ENCODE measurements around the gene AIG1.

AIG1 gene

GRCh38 chr6:143099647-143100046 is 39.0 kb downstream of the AIG1 start:
- Mint-ChIP-seq H3K36me3 (ENCODE audit: low read depth) (peaks cover 5% of the 10 kb centered on the region), H3K27ac (no peak overlapping the region), H3K9me3 (no peaks in the 10 kb centered on the region), H3K4me3 (no peak overlapping the region), H3K27me3 (ENCODE audit: low read depth, poor library complexity) (no peaks in the 10 kb centered on the region), H3K4me1 (no peaks in the 10 kb centered on the region)
- TF ChIP-seq, protein P1, sequence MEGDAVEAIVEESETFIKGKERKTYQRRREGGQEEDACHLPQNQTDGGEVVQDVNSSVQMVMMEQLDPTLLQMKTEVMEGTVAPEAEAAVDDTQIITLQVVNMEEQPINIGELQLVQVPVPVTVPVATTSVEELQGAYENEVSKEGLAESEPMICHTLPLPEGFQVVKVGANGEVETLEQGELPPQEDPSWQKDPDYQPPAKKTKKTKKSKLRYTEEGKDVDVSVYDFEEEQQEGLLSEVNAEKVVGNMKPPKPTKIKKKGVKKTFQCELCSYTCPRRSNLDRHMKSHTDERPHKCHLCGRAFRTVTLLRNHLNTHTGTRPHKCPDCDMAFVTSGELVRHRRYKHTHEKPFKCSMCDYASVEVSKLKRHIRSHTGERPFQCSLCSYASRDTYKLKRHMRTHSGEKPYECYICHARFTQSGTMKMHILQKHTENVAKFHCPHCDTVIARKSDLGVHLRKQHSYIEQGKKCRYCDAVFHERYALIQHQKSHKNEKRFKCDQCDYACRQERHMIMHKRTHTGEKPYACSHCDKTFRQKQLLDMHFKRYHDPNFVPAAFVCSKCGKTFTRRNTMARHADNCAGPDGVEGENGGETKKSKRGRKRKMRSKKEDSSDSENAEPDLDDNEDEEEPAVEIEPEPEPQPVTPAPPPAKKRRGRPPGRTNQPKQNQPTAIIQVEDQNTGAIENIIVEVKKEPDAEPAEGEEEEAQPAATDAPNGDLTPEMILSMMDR (IDR thresholded peaks at IDR 0.05) = no peak
- DNase-seq = no peak

GRCh38 chr6:143100429-143100828 is 39.7 kb downstream of the AIG1 start:
- TF ChIP-seq, protein P1 (IDR thresholded peaks at IDR 0.05) = no peak
- no peaks in the 10 kb centered on the region for H3K27me3 Mint-ChIP-seq (ENCODE audit: low read depth, poor library complexity)
- no peaks in the 10 kb centered on the region for H3K4me1 Mint-ChIP-seq
- H3K27ac Mint-ChIP-seq = no peak overlapping the region
- no peaks in the 10 kb centered on the region for H3K9me3 Mint-ChIP-seq
- H3K36me3 Mint-ChIP-seq (ENCODE audit: low read depth) = peaks cover 5% of the 10 kb centered on the region
- DNase-seq = no peak
- H3K4me3 Mint-ChIP-seq = no peak overlapping the region

- Mint-ChIP-seq H3K27me3 (ENCODE audit: low read depth, poor library complexity) (no peaks in the 10 kb centered on the region), H3K36me3 (ENCODE audit: low read depth) (peaks cover 13% of the 10 kb centered on the region), H3K9me3 (no peaks in the 10 kb centered on the region), H3K27ac (no peak overlapping the region), H3K4me1 (peaks cover 14% of the 10 kb centered on the region), H3K4me3 (no peak overlapping the region)
- TF ChIP-seq, protein P1 (IDR thresholded peaks at IDR 0.05) = no peak
- DNase-seq = no peak
Measured at GRCh38 chr6:143103916-143104315, 43.2 kb downstream of the AIG1 start.

- Mint-ChIP-seq H3K9me3 (no peaks in the 10 kb centered on the region), H3K27me3 (ENCODE audit: low read depth, poor library complexity) (no peaks in the 10 kb centered on the region), H3K4me3 (no peak overlapping the region), H3K4me1 (peaks cover 16% of the 10 kb centered on the region), H3K27ac (peak overlapping the region; percentile 80), H3K36me3 (ENCODE audit: low read depth) (peaks cover 13% of the 10 kb centered on the region)
- DNase-seq = no peak
- TF ChIP-seq, protein P1 (IDR thresholded peaks at IDR 0.05) = no peak
Measured at GRCh38 chr6:143107440-143107839, 46.8 kb downstream of the AIG1 start.

- Mint-ChIP-seq H3K27ac (peak overlapping the region; percentile 80), H3K9me3 (no peaks in the 10 kb centered on the region)
Measured at GRCh38 chr6:143107911-143108761, 47.4 kb downstream of the AIG1 start.

More at GRCh38 chr6:143107911-143108761, 47.4 kb downstream of the AIG1 start:
- Mint-ChIP-seq H3K4me1 (peaks cover 16% of the 10 kb centered on the region), H3K27me3 (ENCODE audit: low read depth, poor library complexity) (no peaks in the 10 kb centered on the region), H3K36me3 (ENCODE audit: low read depth) (peaks cover 13% of the 10 kb centered on the region), H3K4me3 (no peak overlapping the region)
- DNase-seq = no peak
- TF ChIP-seq, protein P1 (IDR thresholded peaks at IDR 0.05) = no peak

Data from nephron progenitor cell (in vitro differentiated cells).